HG02938 (cell line): ENCODE data around the gene KBTBD4.
"Not testable (repeated sequence)": the region's sequence is repeated elsewhere in the genome, so short reads cannot be mapped to it uniquely, and the experiment has no call there.

Source experiments
- ATAC-seq: cut with Tn5 transposase; IDR thresholded peaks from one replicate; pipeline ENCODE4 v1.9.1; 2021; ENCODE audit warnings: mild to moderate bottlenecking, moderate library complexity; ENCODE audit not compliant: unreplicated experiment

KBTBD4 gene

GRCh38 chr11:47564366-47564765, 14.4 kb downstream of the KBTBD4 start:
- not testable (repeated sequence) for ATAC-seq

- not testable (repeated sequence) for ATAC-seq
These were observed 16.4 kb downstream of the KBTBD4 start for GRCh38 chr11:47562393-47562792.

- ATAC-seq, result no peak
These were observed 18.3 kb downstream of the KBTBD4 start for GRCh38 chr11:47560426-47560825.

DNA sequence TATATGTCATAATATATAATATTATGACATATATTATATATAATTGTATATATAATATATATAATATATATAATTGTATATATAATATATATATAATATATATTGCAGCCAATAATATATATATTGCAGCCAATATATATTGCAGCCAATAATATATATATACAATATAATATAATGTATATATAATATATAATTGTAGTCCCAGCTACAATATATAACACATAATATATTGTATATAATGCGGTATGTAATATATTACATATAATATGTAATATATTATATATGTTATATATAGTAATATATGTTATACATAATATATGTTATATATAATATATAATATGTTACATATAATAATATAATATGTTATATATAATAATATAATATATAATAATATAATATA, 20.1 kb downstream of the KBTBD4 start:
- ATAC-seq, result no peak

DNA sequence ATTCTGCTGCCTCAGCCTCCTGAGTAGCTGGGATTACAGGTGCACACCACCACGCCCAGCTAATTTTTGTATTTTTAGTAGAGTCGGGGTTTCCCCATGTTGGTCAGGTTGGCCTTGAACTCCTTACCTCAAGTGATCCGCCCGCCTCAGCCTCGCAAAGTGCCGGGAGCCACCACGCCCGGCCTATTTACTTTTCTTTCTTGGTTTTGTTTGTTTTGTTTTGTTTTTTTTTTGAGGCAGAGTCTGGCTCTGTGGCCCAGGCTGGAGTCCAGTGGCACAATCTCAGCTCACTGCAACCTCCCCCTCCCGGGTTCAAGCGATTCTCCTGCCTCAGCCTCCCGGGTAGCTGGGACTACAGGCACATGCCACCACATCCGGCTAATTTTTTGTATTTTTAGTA, 21.8 kb downstream of the KBTBD4 start:
- not testable (repeated sequence) for ATAC-seq

- ATAC-seq, result peak; percentile 36
These were observed 25.4 kb downstream of the KBTBD4 start for GRCh38 chr11:47553406-47553743.

DNA sequence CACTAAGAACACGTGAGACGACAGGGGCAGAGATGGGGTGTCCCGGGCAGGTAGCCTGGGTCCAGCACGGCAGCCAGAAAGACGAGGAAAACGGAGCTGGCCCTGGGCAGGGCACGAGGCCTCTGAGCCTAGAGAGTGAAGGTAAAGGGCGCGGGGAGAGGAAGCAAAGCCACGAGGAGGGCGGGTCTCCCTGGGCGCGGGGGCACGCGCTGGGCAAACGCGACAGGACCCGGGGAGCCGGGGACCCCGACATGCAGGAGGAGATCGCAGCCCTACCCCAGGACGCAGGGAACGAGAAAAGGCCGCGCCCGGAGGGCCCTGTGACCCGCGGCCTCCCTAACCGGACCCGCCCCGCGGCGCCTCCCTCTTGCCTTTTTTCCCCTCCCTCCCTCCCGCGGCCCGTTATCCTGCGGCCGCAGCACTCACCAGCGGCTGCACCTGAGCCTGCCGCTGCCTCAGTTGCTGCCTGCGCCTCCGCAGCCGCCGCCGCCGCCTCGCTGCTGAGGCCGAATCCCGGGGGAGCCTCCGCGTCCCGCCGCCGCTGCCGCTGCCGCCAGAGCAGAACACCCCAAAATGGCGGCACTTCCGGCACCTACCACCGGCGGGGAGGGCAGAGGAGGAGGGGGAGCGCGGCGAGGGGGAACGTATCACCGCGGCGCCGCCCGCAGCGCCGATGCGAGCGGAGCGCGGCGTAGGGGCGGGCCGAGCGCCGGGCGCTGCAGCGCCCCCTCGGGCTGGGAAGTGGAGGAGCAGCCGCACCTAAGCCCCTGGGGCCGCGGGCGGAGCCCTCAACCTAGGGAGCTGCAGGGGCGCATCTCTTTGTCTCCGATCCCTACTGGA, 26.0 kb downstream of the KBTBD4 start, which contains the start of gene CELF1:
CELF1 (minus strand) TSS at position 567 of the 840 bp plus-strand sequence. CDS start 53,609 bp downstream, outside the sequence.
- peak; percentile 89 for ATAC-seq

DNA sequence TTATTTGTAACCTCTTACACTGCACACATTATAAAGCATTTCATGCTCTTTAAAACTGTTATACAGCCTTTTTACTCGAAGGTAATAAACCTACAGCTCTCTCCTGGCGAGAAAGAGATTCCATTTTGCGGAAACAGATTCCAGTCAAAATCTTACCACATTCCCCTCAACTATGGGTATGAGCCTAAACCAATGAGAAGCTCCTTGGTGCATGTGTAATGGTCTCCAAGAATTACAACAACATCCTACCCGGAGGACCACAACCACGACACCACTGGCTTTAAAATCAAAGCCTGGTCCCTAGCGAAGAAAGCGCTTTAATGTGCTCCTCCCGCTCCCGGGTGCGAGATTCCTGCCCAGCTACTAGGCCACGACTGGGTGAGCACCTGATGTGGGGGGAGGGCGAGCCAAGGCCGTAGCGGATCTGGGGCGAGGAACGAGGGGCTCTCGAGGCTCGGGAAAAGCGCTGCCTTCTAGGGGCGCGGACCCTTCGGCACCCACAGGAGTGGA, 26.7 kb downstream of the KBTBD4 start:
- ATAC-seq, result no peak

DNA sequence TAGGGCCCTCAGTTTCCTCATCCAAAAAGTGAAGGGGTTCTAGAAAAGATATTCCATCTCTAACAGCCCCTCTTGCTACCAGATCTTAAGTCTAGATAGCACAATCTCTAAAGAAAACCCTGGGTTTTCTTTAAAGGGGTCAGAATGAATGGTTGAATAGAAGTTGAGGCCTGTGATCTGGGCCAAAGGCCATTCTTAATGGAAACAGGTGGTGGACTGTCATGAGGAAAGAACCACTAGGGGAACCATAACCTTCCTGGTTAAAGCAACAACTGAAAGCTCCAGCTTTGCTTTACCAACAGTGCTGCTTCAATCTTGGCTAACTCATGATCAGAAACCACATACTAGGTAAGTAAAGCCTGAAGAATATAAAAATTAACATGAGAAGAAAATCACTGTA, 27.7 kb downstream of the KBTBD4 start:
- no peak for ATAC-seq

DNA sequence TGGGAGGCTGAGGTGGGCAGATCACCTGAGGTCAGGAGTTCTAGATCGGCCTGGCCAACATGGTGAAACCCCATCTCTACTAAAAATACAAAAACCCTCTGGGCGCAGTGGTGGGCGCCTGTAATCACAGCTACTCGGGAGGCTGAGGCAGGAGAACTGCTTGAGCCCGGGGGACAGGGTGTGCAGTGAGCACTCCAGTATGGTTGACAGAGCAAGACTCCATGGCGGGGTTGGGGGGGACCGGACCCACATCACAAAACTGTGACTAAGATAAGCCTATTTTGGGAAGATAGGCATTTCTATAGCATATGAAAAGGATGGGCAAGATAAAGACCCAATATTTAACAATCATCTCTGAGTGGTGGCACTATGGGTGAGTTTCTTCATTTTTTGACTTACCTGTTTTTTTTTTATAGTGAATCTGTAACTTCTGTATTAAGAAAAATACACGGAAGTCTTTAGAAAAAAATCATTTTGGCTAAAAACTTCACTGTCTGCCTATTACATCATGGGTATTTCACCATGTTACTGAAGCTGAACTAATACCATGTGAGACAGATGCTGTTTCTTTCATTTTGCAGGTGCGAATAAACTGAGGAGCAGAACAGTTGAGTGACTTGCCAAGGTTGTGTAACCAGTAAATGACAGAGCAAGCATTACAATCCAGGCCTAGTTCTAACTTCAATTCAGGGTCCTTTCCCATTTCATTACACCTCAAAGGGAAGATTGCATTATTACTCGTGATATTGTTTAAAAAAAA, 28.3 kb downstream of the KBTBD4 start:
- ATAC-seq, result no peak

- not testable (repeated sequence) for ATAC-seq
These were observed 32.5 kb downstream of the KBTBD4 start for GRCh38 chr11:47546274-47546673.

DNA sequence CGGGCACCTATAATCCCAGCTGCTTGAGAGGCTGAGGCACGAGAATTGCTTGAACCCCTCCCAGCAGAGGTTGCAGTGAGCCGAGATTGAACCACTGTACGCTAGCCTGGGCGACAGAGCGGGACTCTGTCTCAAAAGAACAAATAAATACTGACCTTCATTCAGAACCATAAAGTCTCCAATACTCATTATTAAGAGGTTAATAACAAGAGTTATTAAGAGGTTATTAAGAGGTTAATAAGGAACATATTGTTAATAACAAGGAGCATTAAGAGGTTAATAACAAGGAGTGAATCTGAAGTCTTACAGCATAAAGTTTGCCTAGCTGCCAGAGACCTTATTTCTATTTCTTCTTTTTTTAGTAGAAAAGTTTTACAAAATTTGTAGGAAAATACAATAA, 33.5 kb downstream of the KBTBD4 start:
- ATAC-seq, result no peak

DNA sequence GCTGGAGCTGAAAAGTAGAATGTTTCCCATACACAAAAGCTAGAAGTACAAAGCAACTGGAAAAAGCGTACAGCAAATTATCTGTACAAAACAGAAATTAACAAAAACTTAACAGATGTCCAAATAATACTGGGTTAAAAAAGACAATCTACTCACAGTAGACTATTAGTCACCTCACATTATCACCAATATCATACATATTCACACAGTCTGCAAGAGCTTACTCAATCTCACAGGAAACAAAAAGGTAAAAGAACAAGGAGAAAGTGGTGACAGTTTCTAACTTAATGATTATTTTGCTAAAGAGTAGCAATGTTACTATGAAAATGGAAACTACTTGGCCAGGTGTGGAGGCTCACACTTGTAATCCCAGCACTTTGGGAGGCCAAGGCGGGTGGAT, 37.7 kb downstream of the KBTBD4 start:
- no peak for ATAC-seq

- no peak for ATAC-seq
These were observed 39.1 kb downstream of the KBTBD4 start for GRCh38 chr11:47539681-47540039.

- ATAC-seq, result no peak
These were observed 39.8 kb downstream of the KBTBD4 start for GRCh38 chr11:47538741-47539565.

GRCh38 chr11:47536915-47537314, 41.9 kb downstream of the KBTBD4 start:
- ATAC-seq, result no peak

- no peak for ATAC-seq
These were observed 44.0 kb downstream of the KBTBD4 start for GRCh38 chr11:47534704-47535251.

DNA sequence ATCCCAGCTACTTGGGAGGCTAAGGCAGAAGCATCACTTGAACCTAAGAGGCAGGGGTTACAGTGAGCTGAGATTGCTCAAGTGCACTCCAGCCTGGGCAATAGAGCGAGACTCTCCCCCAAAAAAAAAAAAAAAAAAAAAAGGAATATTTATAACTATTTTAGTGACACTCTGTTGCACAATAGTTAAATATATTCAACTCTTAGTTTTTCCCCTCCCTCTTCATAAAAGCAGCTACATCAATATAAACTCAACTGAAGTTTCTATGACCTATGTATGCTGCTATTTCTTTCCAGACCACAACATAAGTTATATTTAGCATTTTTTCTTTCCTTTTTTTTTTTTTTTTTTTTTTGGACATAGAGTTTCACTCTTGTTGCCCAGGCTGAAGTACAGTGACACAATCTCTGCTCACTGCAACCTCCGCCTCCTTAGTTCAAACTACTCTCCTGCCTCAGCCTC, 45.0 kb downstream of the KBTBD4 start:
- ATAC-seq, result no peak

DNA sequence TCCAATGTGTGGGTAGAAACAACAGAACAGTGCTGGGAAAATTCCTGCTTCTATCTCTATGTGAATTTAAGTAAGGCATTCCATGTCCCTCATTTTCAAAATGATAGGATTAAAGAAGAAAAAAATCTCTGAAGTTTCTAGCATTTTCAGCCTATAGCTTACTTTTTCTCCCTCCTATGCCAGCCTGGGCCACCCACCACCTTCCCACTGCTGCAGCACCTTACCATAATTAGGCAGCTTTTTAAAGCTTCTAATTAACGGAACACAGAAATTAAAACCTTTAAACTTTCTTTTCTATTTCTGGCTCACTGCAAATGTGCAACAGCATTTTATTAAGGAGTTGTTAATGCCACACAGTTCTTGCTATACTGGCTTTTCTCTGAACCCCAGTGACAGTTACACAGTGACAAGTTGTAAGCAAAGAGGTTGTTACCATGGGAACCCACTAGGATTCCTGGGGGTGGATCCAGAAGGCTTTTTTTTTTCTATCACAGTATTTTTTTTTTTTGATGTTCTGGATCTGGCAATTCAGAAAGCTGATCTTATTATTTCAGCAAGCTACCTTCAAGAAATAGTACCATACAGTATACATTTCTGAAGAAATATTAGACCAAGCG, 46.1 kb downstream of the KBTBD4 start:
- ATAC-seq, result no peak

DNA sequence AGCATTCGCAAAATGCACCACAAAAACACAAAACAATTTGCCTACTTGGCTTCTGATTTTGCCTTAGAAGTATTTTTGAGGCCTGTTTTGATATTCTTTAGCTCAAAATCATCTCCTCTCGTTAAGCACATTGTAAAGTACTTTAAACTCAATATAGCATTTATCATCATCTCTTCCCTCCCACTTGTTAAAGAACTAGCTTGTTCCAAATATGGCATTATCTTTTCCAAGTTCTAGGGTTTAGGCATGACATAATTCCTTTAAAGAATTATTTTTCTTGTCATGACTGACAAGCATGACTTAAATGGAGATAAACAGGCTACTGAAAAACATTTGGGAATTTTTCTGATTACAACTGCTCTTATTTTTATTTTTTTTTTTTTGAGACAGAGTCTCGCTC, 47.1 kb downstream of the KBTBD4 start:
- no peak for ATAC-seq
